GM23338 (cell line): Measurements from ENCODE around the gene ITIH5. TPM values are rescaled to one million over a fixed set of nuclear protein-coding genes. Genes with fewer than 3 reads are reported as not detected.

Experiments
- ATAC-seq: fragments of 200-7000 bp; cut with Tn5 transposase; 3 replicates; pipeline ENCODE4 v1.9.1; 2020
- DNase-seq: peaks from one replicate; pipeline ENCODE4 v3.0.0-alpha.2; 2015; ENCODE audit warnings: low spot score
- H2AFZ ChIP-seq: fragments of 200-600 bp; sonication (generic); 2 replicates; pipeline ENCODE4 v1.8.0; 2016; ENCODE audit warnings: antibody characterized with exemption, mild to moderate bottlenecking, moderate library complexity
- H3F3A ChIP-seq: fragments of 200-600 bp; sonication (generic); replicated peaks from 2 replicates; pipeline ENCODE4 v1.8.0; 2017; ENCODE audit warnings: antibody characterized with exemption, mixed run types, low read depth
- H3K27ac ChIP-seq: fragments of 200-600 bp; sonication (generic); 2 replicates; pipeline ENCODE4 v1.6.1; 2016; ENCODE audit warnings: low read depth
- H3K27me3 ChIP-seq: fragments of 200-600 bp; sonication (generic); 2 replicates; pipeline ENCODE4 v1.8.0; 2016; ENCODE audit warnings: mild to moderate bottlenecking, mixed run types, moderate library complexity; ENCODE audit not compliant: insufficient read depth
- H3K36me3 ChIP-seq: fragments of 200-600 bp; sonication (generic); 2 replicates; pipeline ENCODE4 v1.8.0; 2016; ENCODE audit warnings: mild to moderate bottlenecking; ENCODE audit not compliant: insufficient read depth
- H3K4me1 ChIP-seq: fragments of 200-600 bp; sonication (generic); 2 replicates; pipeline ENCODE4 v1.8.0; 2016; ENCODE audit warnings: mild to moderate bottlenecking, moderate library complexity; ENCODE audit not compliant: insufficient read depth
- H3K4me2 ChIP-seq: fragments of 200-600 bp; sonication (generic); 2 replicates; pipeline ENCODE4 v1.7.1; 2017; ENCODE audit warnings: mixed run types
- H3K4me3 ChIP-seq: fragments of 200-600 bp; sonication (generic); 2 replicates; pipeline ENCODE4 v1.6.1; 2016; ENCODE audit warnings: mixed run types
- H3K79me2 ChIP-seq: fragments of 200-600 bp; sonication (generic); replicated peaks from 2 replicates; pipeline ENCODE4 v1.8.0; 2017; ENCODE audit warnings: mild to moderate bottlenecking; ENCODE audit not compliant: insufficient read depth
- H3K9me2 ChIP-seq: fragments of 200-600 bp; sonication (generic); 2 replicates; pipeline ENCODE4 v1.8.0; 2017; ENCODE audit not compliant: insufficient read depth
- H4K20me1 ChIP-seq: fragments of 200-600 bp; sonication (generic); replicated peaks from 2 replicates; pipeline ENCODE4 v1.8.0; 2017; ENCODE audit warnings: mild to moderate bottlenecking; ENCODE audit not compliant: insufficient read depth
- H3K27ac Mint-ChIP-seq: 2 replicates; pipeline ENCODE4 v1.8.0; 2020; ENCODE audit warnings: inconsistent platforms, mild to moderate bottlenecking, moderate library complexity, mixed read lengths
- H3K27me3 Mint-ChIP-seq: 3 replicates; pipeline ENCODE4 v1.8.0; 2022; ENCODE audit warnings: low read depth, mild to moderate bottlenecking, moderate library complexity, mixed read lengths, inconsistent platforms; ENCODE audit not compliant: insufficient read depth, poor library complexity
- H3K36me3 Mint-ChIP-seq: 3 replicates; pipeline ENCODE4 v1.8.0; 2021; ENCODE audit warnings: low read depth, mild to moderate bottlenecking, inconsistent platforms, moderate library complexity, mixed read lengths
- H3K4me1 Mint-ChIP-seq: 3 replicates; pipeline ENCODE4 v1.8.0; 2020; ENCODE audit warnings: mild to moderate bottlenecking, inconsistent platforms, mixed read lengths
- H3K4me3 Mint-ChIP-seq: 3 replicates; pipeline ENCODE4 v1.8.0; 2021; ENCODE audit warnings: moderate library complexity, mild to moderate bottlenecking, inconsistent platforms, mixed read lengths
- H3K9me3 Mint-ChIP-seq: 3 replicates; pipeline ENCODE4 v1.8.0; 2020; ENCODE audit warnings: moderate library complexity, mild to moderate bottlenecking, inconsistent platforms, mixed read lengths
- ETS1 ChIP-seq: IDR thresholded peaks from 2 replicates; pipeline ENCODE4 v1.6.1; 2016; ENCODE audit warnings: antibody characterized with exemption
- EZH2 ChIP-seq: fragments of 200-600 bp; sonication (generic); IDR thresholded peaks from one replicate; pipeline ENCODE4 v1.8.0; 2017; ENCODE audit warnings: antibody characterized with exemption, mild to moderate bottlenecking, low read depth; ENCODE audit not compliant: unreplicated experiment
- EZH2phosphoT487 ChIP-seq: fragments of 200-600 bp; sonication (generic); IDR thresholded peaks from one replicate; pipeline ENCODE4 v1.8.1; 2018; ENCODE audit warnings: antibody characterized with exemption; ENCODE audit not compliant: unreplicated experiment
- JUNB ChIP-seq: IDR thresholded peaks from one replicate; pipeline ENCODE4 v1.6.1; 2016; ENCODE audit warnings: antibody characterized with exemption; ENCODE audit not compliant: unreplicated experiment
- NANOG ChIP-seq: IDR thresholded peaks from 2 replicates; pipeline ENCODE4 v1.6.1; 2016; ENCODE audit warnings: antibody characterized with exemption, borderline replicate concordance
- REST ChIP-seq: IDR thresholded peaks from one replicate; pipeline ENCODE4 v1.6.1; 2018; ENCODE audit warnings: antibody characterized with exemption; ENCODE audit not compliant: unreplicated experiment
- STAT1 ChIP-seq: IDR thresholded peaks from one replicate; pipeline ENCODE4 v1.6.1; 2016; ENCODE audit warnings: antibody characterized with exemption; ENCODE audit not compliant: unreplicated experiment
- ZNF114 ChIP-seq: fragments of 250-450 bp; sonication (Bioruptor Pico); IDR thresholded peaks from 2 replicates; pipeline ENCODE4 v1.5.0; 2020; ENCODE audit warnings: mild to moderate bottlenecking, moderate library complexity
- ZNF331 ChIP-seq: fragments of 250-450 bp; sonication (Bioruptor Pico); IDR thresholded peaks from 2 replicates; pipeline ENCODE4 v1.5.0; 2020; ENCODE audit warnings: low read depth, mild to moderate bottlenecking, moderate library complexity
- ZNF462 ChIP-seq: fragments of 250-450 bp; sonication (Bioruptor Pico); IDR thresholded peaks from 2 replicates; pipeline ENCODE4 v1.5.0; 2020; ENCODE audit warnings: mild to moderate bottlenecking, moderate library complexity
- polyA plus RNA-seq: library from polyadenylated mRNA; unstranded; fragments of >200 nt; fragmentation: Nextera tagmentation; extraction: Ambion mirVana; gene quantifications from 2 replicates; pipeline ENCODE4 v1.2.1, GENCODE V29; 2016
- total RNA-seq: library from RNA; depleted of rRNA; stranded (reverse); fragments of >200 nt; shearing (Covaris generic); gene quantifications from 2 replicates; pipeline ENCODE4 v1.2.3, GENCODE V29; 2014

The ITIH5 gene
- total and polyA plus RNA-seq, 2 experiments from 2014 or later = 0.99 to 2.2 TPM

- H3K4me1 Mint-ChIP-seq = no peaks in the 10 kb centered on the region
- H2AFZ ChIP-seq = no peak overlapping the region
- H3K9me3 Mint-ChIP-seq = no peaks in the 10 kb centered on the region
- no peaks in the 10 kb centered on the region for H3K4me1 ChIP-seq
- no peak overlapping the region for H3K4me3 ChIP-seq
- H3F3A ChIP-seq = no peaks in the 10 kb centered on the region
- no peaks in the 10 kb centered on the region for H3K79me2 ChIP-seq
- H3K27ac ChIP-seq = no peak overlapping the region
- H3K36me3 ChIP-seq = no peaks in the 10 kb centered on the region
- DNase-seq (no peak), ATAC-seq (no peak)
- H3K4me2 ChIP-seq = no peak overlapping the region
- H3K36me3 Mint-ChIP-seq = no peaks in the 10 kb centered on the region
- TF ChIP-seq STAT1 (no peak), ZNF114 (CRISPR knock-in tag) (no peak), EZH2 (no peak), NANOG (no peak), ZNF331 (CRISPR knock-in tag) (no peak), REST (no peak), JUNB (no peak), ZNF462 (CRISPR knock-in tag) (no peak), ETS1 (no peak), EZH2phosphoT487 (no peak)
- peaks cover 1% of the 10 kb centered on the region for H3K27me3 Mint-ChIP-seq
- no peak overlapping the region for H3K27ac Mint-ChIP-seq
- H4K20me1 ChIP-seq = no peaks in the 10 kb centered on the region
- no peaks in the 10 kb centered on the region for H3K27me3 ChIP-seq
- no peak overlapping the region for H3K4me3 Mint-ChIP-seq
- no peaks in the 10 kb centered on the region for H3K9me2 ChIP-seq
These were observed 146.0 kb downstream of the ITIH5 start for GRCh38 chr10:7520507-7521485.
